ENCODE data around the gene STK26.

- TF ChIP-seq CTCF (IDR thresholded peaks at IDR 0.05), result no peak
- no peak for TF ChIP-seq POLR2AphosphoS5 (IDR thresholded peaks at IDR 0.05)
- TF ChIP-seq POLR2A (IDR thresholded peaks at IDR 0.05; ENCODE audit: low read depth), result no peak
- no peak for TF ChIP-seq EP300 (IDR thresholded peaks at IDR 0.05)
Observed at GRCh38 chrX:132023896-132024386, 839 bp downstream of the STK26 start.

All from esophagus muscularis mucosa (tissue), 4 donors.